MM.1S (cell line): ENCODE results near the gene MAZ.
A peak's percentile ranks its signal among the peaks of the same experiment; 100 is the strongest.

Experiments used
- DNase-seq: peaks from one replicate; pipeline ENCODE4 v3.0.0-alpha.2; 2015
- H2AFZ ChIP-seq: fragments of 300-600 bp; sonication (generic); 2 replicates; pipeline ENCODE4 v1.6.0; 2016; ENCODE audit warnings: antibody characterized with exemption, low read length
- H3F3A ChIP-seq: fragments of 300-600 bp; sonication (generic); 2 replicates; pipeline ENCODE4 v1.6.1; 2016; ENCODE audit warnings: mild to moderate bottlenecking, antibody characterized with exemption, low read length, moderate library complexity, mixed read lengths; ENCODE audit not compliant: insufficient read depth
- H3K27ac ChIP-seq: fragments of 300-600 bp; sonication (generic); 2 replicates; pipeline ENCODE4 v1.5.1; 2016; ENCODE audit warnings: mild to moderate bottlenecking, low read length
- H3K27me3 ChIP-seq: fragments of 300-600 bp; sonication (generic); replicated peaks from 2 replicates; pipeline ENCODE4 v1.6.0; 2016; ENCODE audit warnings: low read length; ENCODE audit not compliant: insufficient read depth
- H3K36me3 ChIP-seq: fragments of 300-600 bp; sonication (generic); replicated peaks from 2 replicates; pipeline ENCODE4 v1.6.1; 2016; ENCODE audit warnings: mild to moderate bottlenecking, low read length, mixed read lengths; ENCODE audit not compliant: insufficient read depth
- H3K4me1 ChIP-seq: fragments of 300-600 bp; sonication (generic); 2 replicates; pipeline ENCODE4 v1.6.1; 2016; ENCODE audit warnings: low read length, mixed read lengths
- H3K4me2 ChIP-seq: fragments of 300-600 bp; sonication (generic); 2 replicates; pipeline ENCODE4 v1.6.0; 2016; ENCODE audit warnings: low read depth, low read length
- H3K4me3 ChIP-seq: fragments of 300-600 bp; sonication (generic); 2 replicates; pipeline ENCODE4 v1.5.1; 2016; ENCODE audit warnings: low read length, mixed read lengths
- H3K79me2 ChIP-seq: fragments of 300-600 bp; sonication (generic); 2 replicates; pipeline ENCODE4 v1.6.1; 2016; ENCODE audit warnings: mixed run types, low read length, mixed read lengths
- H3K9ac ChIP-seq: fragments of 300-600 bp; sonication (generic); 2 replicates; pipeline ENCODE4 v1.6.1; 2016; ENCODE audit warnings: low read length, mixed read lengths
- H3K9me2 ChIP-seq: fragments of 300-600 bp; sonication (generic); replicated peaks from 2 replicates; pipeline ENCODE4 v1.6.1; 2016; ENCODE audit warnings: mild to moderate bottlenecking, low read length, mixed read lengths; ENCODE audit not compliant: insufficient read depth
- H3K9me3 ChIP-seq: fragments of 300-600 bp; sonication (generic); replicated peaks from 2 replicates; pipeline ENCODE4 v1.6.1; 2016; ENCODE audit warnings: mild to moderate bottlenecking, low read length, mixed read lengths; ENCODE audit not compliant: insufficient read depth
- H4K20me1 ChIP-seq: fragments of 300-600 bp; sonication (generic); 2 replicates; pipeline ENCODE4 v1.6.1; 2016; ENCODE audit warnings: mild to moderate bottlenecking, low read length, moderate library complexity, mixed read lengths; ENCODE audit not compliant: insufficient read depth
- CTCF ChIP-seq: fragments of 300-600 bp; sonication (generic); IDR thresholded peaks from 2 replicates; pipeline ENCODE4 v1.5.1; 2016; ENCODE audit warnings: antibody characterized with exemption, low read length, mixed read lengths
- EZH2 ChIP-seq: fragments of 300-600 bp; sonication (generic); optimal IDR thresholded peaks from 2 replicates; pipeline ENCODE3; 2017; ENCODE audit warnings: low read depth, mild to moderate bottlenecking, antibody characterized with exemption, low read length, mixed read lengths
- EZH2phosphoT487 ChIP-seq: fragments of 300-600 bp; sonication (generic); IDR thresholded peaks from 2 replicates; pipeline ENCODE4 v1.6.1; 2018; ENCODE audit warnings: antibody characterized with exemption, low read length

The MAZ gene

GRCh38 chr16:29845656-29846055, 39.3 kb downstream of the MAZ start:
- H3K27me3 ChIP-seq = no peaks in the 10 kb centered on the region

DNA sequence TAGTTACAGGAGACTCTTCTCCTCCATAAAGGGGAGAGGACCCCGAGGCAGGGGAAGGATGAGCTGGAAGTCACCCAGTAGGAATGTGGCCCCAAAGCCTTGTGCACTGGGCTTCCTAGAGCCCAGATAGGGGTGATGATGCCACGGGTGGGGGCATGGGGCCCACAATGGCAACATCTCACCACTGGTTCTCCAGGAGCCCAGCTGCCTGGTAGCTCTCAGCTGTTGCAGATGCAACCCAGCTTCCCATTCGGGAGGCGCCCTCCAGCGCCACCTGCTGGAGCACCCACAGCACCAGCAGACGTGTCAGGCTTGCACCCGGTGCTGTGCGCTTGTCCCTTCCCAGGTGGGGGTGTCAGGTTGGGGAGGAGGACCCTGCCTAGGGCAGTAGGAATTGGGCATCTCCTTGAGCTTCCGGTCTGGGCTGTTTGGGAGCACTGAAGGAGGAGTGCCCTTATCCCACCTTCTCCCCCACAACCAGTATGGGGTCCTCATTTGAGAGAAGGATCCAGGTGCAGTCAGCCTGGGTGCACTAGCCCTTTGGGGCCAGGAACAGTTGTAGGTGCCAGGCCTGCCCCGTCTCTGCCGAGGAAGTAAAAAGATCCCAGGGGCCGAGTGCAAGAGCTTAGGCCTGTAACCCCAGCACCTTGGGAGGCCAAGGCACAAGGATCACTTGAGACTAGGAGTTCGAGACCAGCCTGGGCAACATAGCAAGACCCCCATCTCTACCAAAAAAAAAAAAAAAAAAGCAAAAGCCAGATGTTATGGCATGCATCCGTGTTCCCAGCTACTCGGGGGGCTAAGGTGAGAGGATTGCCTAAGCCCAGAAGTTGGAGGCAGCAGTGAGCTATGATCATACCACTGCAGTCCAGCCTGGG, 42.3 kb downstream of the MAZ start:
- Histone ChIP-seq H3K9me2 (no peaks in the 10 kb centered on the region), H3K9ac (no peak overlapping the region), H3K4me2 (no peak overlapping the region), H3K9me3 (no peaks in the 10 kb centered on the region), H2AFZ (no peak overlapping the region), H3K4me3 (no peak overlapping the region), H3K36me3 (no peaks in the 10 kb centered on the region), H3F3A (no peaks in the 10 kb centered on the region), H3K27ac (no peak overlapping the region), H4K20me1 (no peaks in the 10 kb centered on the region), H3K4me1 (no peaks in the 10 kb centered on the region), H3K79me2 (no peaks in the 10 kb centered on the region), H3K27me3 (no peaks in the 10 kb centered on the region)
- TF ChIP-seq CTCF = peak; percentile 92
- no peak for TF ChIP-seq EZH2
- TF ChIP-seq EZH2phosphoT487 = no peak
- DNase-seq = peak; percentile 70

More at GRCh38 chr16:29845656-29846055, 39.3 kb downstream of the MAZ start:
- H3K9me2 ChIP-seq = no peaks in the 10 kb centered on the region
- H3K79me2 ChIP-seq = no peaks in the 10 kb centered on the region
- DNase-seq = no peak
- H3K4me1 ChIP-seq = no peaks in the 10 kb centered on the region
- H3K4me3 ChIP-seq = no peak overlapping the region
- no peak overlapping the region for H3K4me2 ChIP-seq
- TF ChIP-seq CTCF = no peak
- TF ChIP-seq EZH2phosphoT487 = no peak
- no peak for TF ChIP-seq EZH2
- no peak overlapping the region for H2AFZ ChIP-seq
- no peaks in the 10 kb centered on the region for H3K9me3 ChIP-seq
- no peak overlapping the region for H3K27ac ChIP-seq
- H3F3A ChIP-seq = no peaks in the 10 kb centered on the region
- no peaks in the 10 kb centered on the region for H4K20me1 ChIP-seq
- no peak overlapping the region for H3K9ac ChIP-seq
- no peaks in the 10 kb centered on the region for H3K36me3 ChIP-seq

DNA sequence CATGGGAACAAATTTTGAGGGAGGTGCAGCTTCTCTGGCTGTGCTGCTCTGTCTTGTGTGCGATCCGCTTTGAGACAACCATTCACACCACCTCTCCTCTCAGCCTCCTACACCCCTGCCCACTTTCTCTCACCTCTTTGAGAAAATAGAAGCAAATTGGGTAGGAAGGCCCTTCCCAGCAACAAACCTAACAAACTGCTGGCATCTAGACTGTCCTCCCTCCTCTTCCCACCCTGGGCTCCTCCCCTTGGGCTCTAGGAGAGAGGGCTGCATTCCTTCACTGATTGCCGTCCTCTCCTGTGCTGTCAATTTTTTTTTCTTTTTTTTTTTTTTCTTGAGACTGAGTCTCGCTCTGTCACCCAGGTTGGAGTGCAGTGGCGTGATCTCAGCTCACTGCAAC, 43.2 kb downstream of the MAZ start:
- Histone ChIP-seq H3K9me2 (no peaks in the 10 kb centered on the region), H3K36me3 (no peaks in the 10 kb centered on the region), H3K9ac (no peak overlapping the region), H3K4me3 (no peak overlapping the region), H3K27ac (no peak overlapping the region), H2AFZ (no peak overlapping the region), H3K79me2 (no peaks in the 10 kb centered on the region), H3F3A (no peaks in the 10 kb centered on the region), H3K27me3 (no peaks in the 10 kb centered on the region), H3K4me1 (no peaks in the 10 kb centered on the region), H4K20me1 (no peaks in the 10 kb centered on the region), H3K9me3 (no peaks in the 10 kb centered on the region), H3K4me2 (no peak overlapping the region)
- TF ChIP-seq EZH2phosphoT487 (no peak), CTCF (no peak), EZH2 (no peak)
- no peak for DNase-seq
